K562 (cell line): ENCODE data around the gene MON2. TPM values are rescaled to one million over a fixed set of nuclear protein-coding genes. Genes with fewer than 3 reads are reported as not detected.

ENCODE experiments used
- ATAC-seq: fragments of 200-7000 bp; cut with Tn5 transposase; 3 replicates; pipeline ENCODE4 v1.9.1; 2020; ENCODE audit warnings: moderate library complexity
- BruUV-seq: library from RNA; stranded (reverse); fragments of 400-500 nt; replicated peaks from 2 replicates; lab custom pipeline; 2021; lab: Mats Ljungman, UMichigan
- CTCF ChIA-PET: fragments of 300-600 bp; formaldehyde crosslinking; extraction: SDS; loops from one replicate; lab custom pipeline; 2021; ENCODE audit warnings: low intra/inter-chr PET ratio; lab: Yijun Ruan, JAX
- POLR2A ChIA-PET: fragments of 300-600, 350-650 bp; sonication (Branson Sonifier 250); formaldehyde crosslinking; extraction: SDS; loops from one replicate; lab custom pipeline; 2021; ENCODE audit warnings: antibody characterized with exemption, inconsistent platforms; lab: Yijun Ruan, JAX
- DNase-seq, 4 experiments: peaks; one replicate each; pipeline versions ENCODE4 v3.0.0 to v3.0.0-alpha.2; 2011 to 2018; ENCODE audit warnings: low spot score in 3 of 4, mixed read lengths in 3 of 4; ENCODE audit errors: extremely low read depth in 1 of 4
- FAIRE-seq: peaks from 2 replicates; lab custom pipeline; 2011; peaks lifted over from hg19 to GRCh38; lab: Jason Lieb, UNC
- H2AFZ ChIP-seq: 2 replicates; pipeline ENCODE4 v1.6.0; 2011; ENCODE audit warnings: low read depth, low read length, control low read depth, inconsistent platforms
- H3K27ac ChIP-seq: fragments of 200-600 bp; 3 replicates; pipeline ENCODE4 v1.8.0; 2011; ENCODE audit warnings: low read depth, mild to moderate bottlenecking, control low read depth, inconsistent platforms, low read length, moderate library complexity, mixed read lengths; ENCODE audit errors: extremely low read depth
- H3K27me3 ChIP-seq, 2 experiments: fragments of 300-600 bp in 1 of 2; 2 replicates in 1 of 2; 3 replicates in 1 of 2; pipeline versions ENCODE4 v1.6.0 to v1.8.0; 2011; ENCODE audit warnings: inconsistent platforms in 2 of 2, low read length in 2 of 2, mild to moderate bottlenecking in 1 of 2, mixed read lengths in 1 of 2, moderate library complexity in 1 of 2; ENCODE audit not compliant: control insufficient read depth in 2 of 2, insufficient read depth in 2 of 2
- H3K36me3 ChIP-seq: fragments of 300-600 bp; 3 replicates; pipeline ENCODE4 v1.8.0; 2011; ENCODE audit warnings: mild to moderate bottlenecking, low read length, inconsistent platforms; ENCODE audit not compliant: control insufficient read depth, insufficient read depth
- H3K4me1 ChIP-seq, 2 experiments: fragments of 200-600 bp in 1 of 2; replicated peaks in 1 of 2; 2 replicates in 1 of 2; 3 replicates in 1 of 2; pipeline versions ENCODE4 v1.5.1 to v1.8.0; 2011; ENCODE audit warnings: inconsistent platforms in 2 of 2, low read length in 2 of 2, mild to moderate bottlenecking in 1 of 2, mixed read lengths in 1 of 2, moderate library complexity in 1 of 2; ENCODE audit not compliant: control insufficient read depth in 2 of 2, insufficient read depth in 2 of 2
- H3K4me2 ChIP-seq: 2 replicates; pipeline ENCODE4 v1.6.1; 2011; ENCODE audit warnings: low read length, control low read depth, inconsistent platforms, mixed read lengths; ENCODE audit not compliant: insufficient read depth
- H3K4me3 ChIP-seq: fragments of 200-600 bp; sonication (generic), shearing (Covaris generic); 2 replicates; pipeline ENCODE4 v1.5.1; 2016; ENCODE audit warnings: control low read depth, inconsistent platforms
- H3K79me2 ChIP-seq: fragments of 200-600 bp; 3 replicates; pipeline ENCODE4 v1.8.0; 2011; ENCODE audit warnings: low read length, inconsistent platforms; ENCODE audit not compliant: control insufficient read depth, insufficient read depth
- H3K9ac ChIP-seq, 2 experiments: 2 replicates each; pipeline versions ENCODE4 v1.6.0 to v1.6.1; 2011; ENCODE audit warnings: low read depth in 2 of 2, low read length in 2 of 2, control low read depth in 1 of 2, inconsistent platforms in 1 of 2, mild to moderate bottlenecking in 1 of 2, mixed read lengths in 1 of 2; ENCODE audit not compliant: insufficient read depth in 1 of 2
- H3K9me1 ChIP-seq: one replicate; pipeline ENCODE4 v1.6.0; 2011; ENCODE audit warnings: inconsistent platforms, mild to moderate bottlenecking, low read length, moderate library complexity; ENCODE audit not compliant: control insufficient read depth, insufficient read depth
- H3K9me3 ChIP-seq: replicated peaks from 2 replicates; pipeline ENCODE4 v1.5.1; 2011; ENCODE audit warnings: low read depth, low read length, inconsistent platforms; ENCODE audit not compliant: control insufficient read depth, insufficient read depth
- H4K20me1 ChIP-seq: replicated peaks from 2 replicates; pipeline ENCODE4 v1.6.1; 2011; ENCODE audit warnings: low read length, inconsistent platforms, mixed read lengths; ENCODE audit not compliant: control insufficient read depth, insufficient read depth
- EWSR1 ChIP-seq: fragments of 450-650 bp; IDR thresholded peaks from 2 replicates; pipeline ENCODE4 v1.6.1; 2018; ENCODE audit warnings: borderline replicate concordance, mild to moderate bottlenecking, low read depth, moderate library complexity; ENCODE audit not compliant: partially characterized antibody
- GATA2 ChIP-seq: sonication (generic); formaldehyde crosslinking; IDR thresholded peaks from 2 replicates; pipeline ENCODE4 v1.4.0; 2020; ENCODE audit warnings: mild to moderate bottlenecking, missing genetic modification reagents
- GATAD2A ChIP-seq: fragments of 450-650 bp; IDR thresholded peaks from 2 replicates; pipeline ENCODE4 v1.6.1; 2017
- GTF2F1 ChIP-seq: IDR thresholded peaks from 2 replicates; pipeline ENCODE4 v1.6.1; 2011; ENCODE audit warnings: low read depth, low read length, improper control_type of control experiment
- LCOR ChIP-seq: sonication (generic); formaldehyde crosslinking; IDR thresholded peaks from 2 replicates; pipeline ENCODE4 v1.8.0; 2022; ENCODE audit warnings: mild to moderate bottlenecking, missing genetic modification reagents
- MCM5 ChIP-seq: fragments of 450-650 bp; IDR thresholded peaks from 2 replicates; pipeline ENCODE4 v1.6.1; 2016; ENCODE audit warnings: low read depth
- POLR3G ChIP-seq: IDR thresholded peaks from 2 replicates; pipeline ENCODE4 v1.6.1; 2011; ENCODE audit not compliant: insufficient read length, insufficient replicate concordance; ENCODE audit errors: extremely low read depth
- SETDB1 ChIP-seq: IDR thresholded peaks from one replicate; pipeline ENCODE4 v1.6.1; 2012; ENCODE audit warnings: low read length, control low read depth, inconsistent platforms
- ZNF174 ChIP-seq: fragments of 250-450 bp; sonication (Bioruptor Pico); IDR thresholded peaks from 2 replicates; pipeline ENCODE4 v1.4.0; 2020; ENCODE audit warnings: mild to moderate bottlenecking
- WGBS: fragments of 100-300 bp; shearing (Covaris generic); methylation state at CpG from one replicate; pipeline ENCODE4 v1.1.6; 2016; ENCODE audit warnings: low coverage, mixed read lengths; ENCODE audit not compliant: insufficient coverage; ENCODE audit errors: missing lambda C conversion rate; 5-methylcytosine and 5-hydroxymethylcytosine counted together
- in situ Hi-C: fragments of 300-500 bp; cut with MboI; formaldehyde crosslinking; loops from 4 replicates; pipeline ENCODE4 v1.15.0; 2018; ENCODE audit warnings: inconsistent platforms, mixed read lengths
- intact Hi-C: fragments of 100-400 bp; cut with micrococcal nuclease; formaldehyde crosslinking; loops from 2 replicates; pipeline ENCODE4 v1.14.2; 2022
- polyA plus RNA-seq, 8 experiments: library from polyadenylated mRNA; depleted of rRNA in 4 of 8; stranded (reverse) in 5 of 8; unstranded in 3 of 8; fragments of >200 nt; fragmentation: Nextera tagmentation in 2 of 8; fragmentation: Illumina TruSeq in 1 of 8; extraction: Ambion mirVana in 2 of 8; extraction: Trizol in 1 of 8; gene quantifications; 2 replicates each; pipeline versions ENCODE4 v1.2.1 to v1.2.3, GENCODE V29; 2011 to 2014; ENCODE audit warnings: inconsistent platforms in 1 of 8, missing spikeins in 1 of 8
- total RNA-seq, 7 experiments: library from RNA; depleted of rRNA in 6 of 7; stranded (reverse); fragments of >200 nt in 6 of 7; fragmentation: Illumina TruSeq in 2 of 7; extraction: Trizol in 2 of 7; gene quantifications; 2 replicates each; pipeline versions ENCODE4 v1.2.1 to v1.2.3, GENCODE V29; 2011 to 2021; ENCODE audit warnings: low replicate concordance in 1 of 7
- TF ChIP-seq, protein P1 (sequence below): fragments of 250-450 bp; sonication (Bioruptor Pico); IDR thresholded peaks from 2 replicates; pipeline ENCODE4 v1.8.0; 2022; ENCODE audit warnings: inconsistent platforms, mild to moderate bottlenecking, moderate library complexity, borderline replicate concordance
- TF ChIP-seq, protein P2 (sequence below): fragments of 250-450 bp; sonication (Bioruptor Pico); IDR thresholded peaks from 2 replicates; pipeline ENCODE4 v1.4.0; 2020
- TF ChIP-seq, protein P3 (sequence below): fragments of 450-650 bp; IDR thresholded peaks from 2 replicates; pipeline ENCODE4 v1.6.1; 2017; ENCODE audit warnings: antibody characterized with exemption, mild to moderate bottlenecking

MON2 gene
- total and polyA plus RNA-seq, 9 of the 15 experiments (the other 6 are each of a cell fraction or from before 2014, with no cell fraction given), result 3.6 to 31.6 (median 16.8) TPM

DNA sequence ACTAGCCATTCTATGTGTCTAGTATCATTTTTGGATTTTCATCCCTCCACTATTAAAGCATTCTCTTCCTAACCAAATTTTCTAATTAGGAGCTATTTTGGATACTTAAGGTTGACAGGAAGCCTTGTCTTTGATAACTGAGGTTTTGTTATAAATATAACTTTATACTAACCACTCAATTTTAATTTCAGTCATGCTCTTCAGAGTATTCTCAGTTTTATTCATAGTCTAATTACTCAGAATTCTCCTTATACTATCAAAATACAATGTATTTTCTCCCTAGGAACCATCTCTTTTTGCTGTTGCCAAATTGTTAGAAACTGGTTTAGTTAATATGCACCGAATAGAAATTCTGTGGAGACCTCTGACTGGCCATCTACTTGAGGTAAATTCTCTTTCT, 76.2 kb downstream of the MON2 start:
- in situ Hi-C loops, result no loop called here
- TF ChIP-seq GATAD2A (no peak), GTF2F1 (no peak), LCOR (no peak), MCM5 (no peak), ZNF174 (CRISPR knock-in tag) (no peak), GATA2 (no peak), SETDB1 (no peak), EWSR1 (no peak), POLR3G (no peak)
- TF ChIP-seq, protein P1, sequence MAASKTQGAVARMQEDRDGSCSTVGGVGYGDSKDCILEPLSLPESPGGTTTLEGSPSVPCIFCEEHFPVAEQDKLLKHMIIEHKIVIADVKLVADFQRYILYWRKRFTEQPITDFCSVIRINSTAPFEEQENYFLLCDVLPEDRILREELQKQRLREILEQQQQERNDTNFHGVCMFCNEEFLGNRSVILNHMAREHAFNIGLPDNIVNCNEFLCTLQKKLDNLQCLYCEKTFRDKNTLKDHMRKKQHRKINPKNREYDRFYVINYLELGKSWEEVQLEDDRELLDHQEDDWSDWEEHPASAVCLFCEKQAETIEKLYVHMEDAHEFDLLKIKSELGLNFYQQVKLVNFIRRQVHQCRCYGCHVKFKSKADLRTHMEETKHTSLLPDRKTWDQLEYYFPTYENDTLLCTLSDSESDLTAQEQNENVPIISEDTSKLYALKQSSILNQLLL (CRISPR knock-in tag), result no peak
- TF ChIP-seq, protein P2, sequence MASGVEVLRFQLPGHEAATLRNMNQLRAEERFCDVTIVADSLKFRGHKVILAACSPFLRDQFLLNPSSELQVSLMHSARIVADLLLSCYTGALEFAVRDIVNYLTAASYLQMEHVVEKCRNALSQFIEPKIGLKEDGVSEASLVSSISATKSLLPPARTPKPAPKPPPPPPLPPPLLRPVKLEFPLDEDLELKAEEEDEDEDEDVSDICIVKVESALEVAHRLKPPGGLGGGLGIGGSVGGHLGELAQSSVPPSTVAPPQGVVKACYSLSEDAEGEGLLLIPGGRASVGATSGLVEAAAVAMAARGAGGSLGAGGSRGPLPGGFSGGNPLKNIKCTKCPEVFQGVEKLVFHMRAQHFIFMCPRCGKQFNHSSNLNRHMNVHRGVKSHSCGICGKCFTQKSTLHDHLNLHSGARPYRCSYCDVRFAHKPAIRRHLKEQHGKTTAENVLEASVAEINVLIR (CRISPR knock-in tag), result no peak
- TF ChIP-seq, protein P3, sequence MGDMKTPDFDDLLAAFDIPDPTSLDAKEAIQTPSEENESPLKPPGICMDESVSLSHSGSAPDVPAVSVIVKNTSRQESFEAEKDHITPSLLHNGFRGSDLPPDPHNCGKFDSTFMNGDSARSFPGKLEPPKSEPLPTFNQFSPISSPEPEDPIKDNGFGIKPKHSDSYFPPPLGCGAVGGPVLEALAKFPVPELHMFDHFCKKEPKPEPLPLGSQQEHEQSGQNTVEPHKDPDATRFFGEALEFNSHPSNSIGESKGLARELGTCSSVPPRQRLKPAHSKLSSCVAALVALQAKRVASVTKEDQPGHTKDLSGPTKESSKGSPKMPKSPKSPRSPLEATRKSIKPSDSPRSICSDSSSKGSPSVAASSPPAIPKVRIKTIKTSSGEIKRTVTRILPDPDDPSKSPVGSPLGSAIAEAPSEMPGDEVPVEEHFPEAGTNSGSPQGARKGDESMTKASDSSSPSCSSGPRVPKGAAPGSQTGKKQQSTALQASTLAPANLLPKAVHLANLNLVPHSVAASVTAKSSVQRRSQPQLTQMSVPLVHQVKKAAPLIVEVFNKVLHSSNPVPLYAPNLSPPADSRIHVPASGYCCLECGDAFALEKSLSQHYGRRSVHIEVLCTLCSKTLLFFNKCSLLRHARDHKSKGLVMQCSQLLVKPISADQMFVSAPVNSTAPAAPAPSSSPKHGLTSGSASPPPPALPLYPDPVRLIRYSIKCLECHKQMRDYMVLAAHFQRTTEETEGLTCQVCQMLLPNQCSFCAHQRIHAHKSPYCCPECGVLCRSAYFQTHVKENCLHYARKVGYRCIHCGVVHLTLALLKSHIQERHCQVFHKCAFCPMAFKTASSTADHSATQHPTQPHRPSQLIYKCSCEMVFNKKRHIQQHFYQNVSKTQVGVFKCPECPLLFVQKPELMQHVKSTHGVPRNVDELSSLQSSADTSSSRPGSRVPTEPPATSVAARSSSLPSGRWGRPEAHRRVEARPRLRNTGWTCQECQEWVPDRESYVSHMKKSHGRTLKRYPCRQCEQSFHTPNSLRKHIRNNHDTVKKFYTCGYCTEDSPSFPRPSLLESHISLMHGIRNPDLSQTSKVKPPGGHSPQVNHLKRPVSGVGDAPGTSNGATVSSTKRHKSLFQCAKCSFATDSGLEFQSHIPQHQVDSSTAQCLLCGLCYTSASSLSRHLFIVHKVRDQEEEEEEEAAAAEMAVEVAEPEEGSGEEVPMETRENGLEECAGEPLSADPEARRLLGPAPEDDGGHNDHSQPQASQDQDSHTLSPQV, result no peak
- no peak for ATAC-seq
- peaks cover 40% of the 10 kb centered on the region for H3K36me3 ChIP-seq
- FAIRE-seq, result no peak
- H3K9me1 ChIP-seq, result no peaks in the 10 kb centered on the region
- ChIA-PET POLR2A (interaction anchor here (1.8 kb wide), 1 partner anchor 7 kb away, joined by 4 read pairs; no protein-coding TSS in a partner anchor), CTCF (no interaction called here)
- BruUV-seq, result no TSS peak
- no peak overlapping the region for H3K4me3 ChIP-seq
- no peak overlapping the region for H3K4me2 ChIP-seq
- no peaks in the 10 kb centered on the region for H4K20me1 ChIP-seq
- WGBS, result 69% methylated on average over 1 of the region's 1 CpG
- no peak overlapping the region for H2AFZ ChIP-seq
- H3K27me3 ChIP-seq, result no peaks in the 10 kb centered on the region
- intact Hi-C loops, result no loop called here
- H3K79me2 ChIP-seq, result no peaks in the 10 kb centered on the region
- no peaks in the 10 kb centered on the region for H3K9me3 ChIP-seq
- H3K27ac ChIP-seq, result no peak overlapping the region
- no peak for DNase-seq
- H3K9ac ChIP-seq, result no peak overlapping the region
- no peaks in the 10 kb centered on the region for H3K4me1 ChIP-seq
